HG02571 (cell line): Measurements from ENCODE around the gene CUEDC1.

ENCODE experiments used
- ATAC-seq: cut with Tn5 transposase; IDR thresholded peaks from one replicate; pipeline ENCODE4 v1.9.1; 2021; ENCODE audit warnings: mild to moderate bottlenecking, moderate library complexity; ENCODE audit not compliant: unreplicated experiment

Gene CUEDC1

GRCh38 chr17:57919918-57920317, 35.3 kb downstream of the CUEDC1 start:
- no peak for ATAC-seq

DNA sequence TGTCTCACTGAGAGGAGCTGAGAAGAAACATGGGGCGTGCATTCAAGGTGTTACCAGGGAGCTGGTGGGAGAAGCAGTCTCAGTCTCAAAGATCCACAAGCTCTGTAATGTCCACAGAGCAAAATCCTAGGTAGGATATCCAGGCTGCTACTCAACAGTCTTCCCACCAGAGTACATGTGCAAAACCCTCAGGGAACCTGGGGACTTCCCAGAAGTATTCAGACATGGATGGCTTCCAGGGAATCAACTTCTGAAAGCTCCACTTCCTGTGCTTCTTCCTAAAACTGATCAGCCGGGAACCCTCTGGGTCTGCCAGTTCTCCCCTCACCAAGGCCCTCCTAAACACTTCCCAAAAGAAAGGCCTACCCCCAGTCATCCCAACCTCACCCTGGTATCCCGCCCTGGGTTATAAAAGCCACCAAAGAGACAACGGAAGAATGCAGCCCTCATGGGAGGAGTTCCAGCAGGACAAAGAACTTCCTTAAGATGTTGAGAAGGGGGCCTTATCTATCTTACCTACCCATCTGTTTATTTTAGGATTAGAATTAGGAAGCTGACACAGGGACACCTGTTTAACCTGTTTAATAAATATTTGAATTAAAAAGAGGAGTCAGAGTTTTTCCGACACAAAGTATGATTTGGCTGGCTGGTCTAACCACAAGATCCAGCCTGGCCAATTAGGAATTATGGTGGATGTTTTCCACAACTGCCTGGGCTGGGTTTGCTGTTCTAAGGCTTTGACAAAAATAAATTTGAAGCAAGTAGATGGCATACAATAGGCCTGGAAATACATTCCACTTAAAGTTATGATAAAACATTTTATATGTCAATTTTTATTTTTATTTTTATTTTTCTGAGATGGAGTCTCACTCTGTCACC, 37.0 kb downstream of the CUEDC1 start:
- no peak for ATAC-seq

GRCh38 chr17:57916925-57917858, 38.0 kb downstream of the CUEDC1 start:
- ATAC-seq: no peak

GRCh38 chr17:57915985-57916757, 39.0 kb downstream of the CUEDC1 start:
- ATAC-seq: no peak

DNA sequence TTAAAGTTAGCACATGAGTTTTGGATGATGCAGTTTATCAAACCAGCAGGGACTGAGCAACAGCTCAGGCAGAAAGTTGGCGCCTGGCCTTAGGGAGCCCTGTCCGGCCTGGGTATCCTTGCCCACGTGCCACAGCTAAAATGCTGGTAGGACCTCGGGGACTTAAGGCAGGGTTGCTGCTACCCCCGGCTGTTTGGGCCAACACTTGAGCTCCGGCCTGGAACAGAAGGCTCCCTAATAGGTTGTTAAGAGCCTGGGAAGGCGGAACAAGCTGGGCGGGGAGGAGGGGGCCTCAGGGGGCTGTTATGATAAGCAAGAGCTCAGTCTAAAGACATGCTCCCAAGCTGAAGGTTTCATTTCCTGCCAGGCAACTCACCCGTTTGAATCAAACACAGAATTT, 39.7 kb downstream of the CUEDC1 start:
- ATAC-seq: no peak

DNA sequence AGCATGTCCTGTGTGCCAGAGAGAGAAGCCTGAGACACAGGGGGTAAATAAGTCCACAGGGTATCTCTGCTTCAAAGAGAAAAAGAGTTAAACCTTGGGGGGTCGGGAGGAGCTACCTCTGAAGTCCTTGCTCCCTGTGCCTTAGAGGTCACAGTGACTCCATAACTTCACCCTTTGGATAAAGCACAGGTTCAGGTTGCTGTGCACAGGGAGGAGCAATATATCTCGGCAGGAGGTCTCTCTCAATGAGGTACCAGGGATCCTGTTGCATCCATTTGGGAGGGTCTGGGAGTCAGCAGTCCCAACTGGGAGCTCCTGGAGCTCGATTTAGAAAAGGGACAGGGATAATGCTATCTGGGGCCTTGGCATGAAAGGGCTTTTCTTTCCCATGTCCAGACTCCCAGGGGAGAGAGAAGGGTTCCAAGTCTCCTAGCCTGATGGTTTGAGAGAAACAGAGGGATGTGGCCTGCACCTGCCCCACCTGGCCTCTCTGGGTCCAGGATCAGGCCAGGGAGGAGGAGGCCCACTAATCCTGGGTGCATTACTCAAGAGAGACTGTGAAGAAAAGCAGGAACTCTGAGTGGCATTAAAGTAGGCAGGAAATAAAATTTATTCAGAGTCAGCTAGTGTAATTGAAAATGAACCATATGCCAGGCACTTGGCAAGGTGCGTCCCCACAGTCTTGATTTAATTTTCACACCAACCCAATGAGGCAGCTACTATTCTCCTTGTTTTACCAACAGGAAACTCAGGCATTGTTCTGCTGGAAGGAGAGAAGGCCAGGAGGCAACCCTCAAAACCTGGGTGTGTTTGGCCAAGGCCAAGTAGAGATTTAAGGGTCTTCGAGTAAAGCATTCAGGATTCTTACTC, 40.7 kb downstream of the CUEDC1 start:
- no peak for ATAC-seq

GRCh38 chr17:57913575-57914272, 41.5 kb downstream of the CUEDC1 start:
- ATAC-seq: no peak

DNA sequence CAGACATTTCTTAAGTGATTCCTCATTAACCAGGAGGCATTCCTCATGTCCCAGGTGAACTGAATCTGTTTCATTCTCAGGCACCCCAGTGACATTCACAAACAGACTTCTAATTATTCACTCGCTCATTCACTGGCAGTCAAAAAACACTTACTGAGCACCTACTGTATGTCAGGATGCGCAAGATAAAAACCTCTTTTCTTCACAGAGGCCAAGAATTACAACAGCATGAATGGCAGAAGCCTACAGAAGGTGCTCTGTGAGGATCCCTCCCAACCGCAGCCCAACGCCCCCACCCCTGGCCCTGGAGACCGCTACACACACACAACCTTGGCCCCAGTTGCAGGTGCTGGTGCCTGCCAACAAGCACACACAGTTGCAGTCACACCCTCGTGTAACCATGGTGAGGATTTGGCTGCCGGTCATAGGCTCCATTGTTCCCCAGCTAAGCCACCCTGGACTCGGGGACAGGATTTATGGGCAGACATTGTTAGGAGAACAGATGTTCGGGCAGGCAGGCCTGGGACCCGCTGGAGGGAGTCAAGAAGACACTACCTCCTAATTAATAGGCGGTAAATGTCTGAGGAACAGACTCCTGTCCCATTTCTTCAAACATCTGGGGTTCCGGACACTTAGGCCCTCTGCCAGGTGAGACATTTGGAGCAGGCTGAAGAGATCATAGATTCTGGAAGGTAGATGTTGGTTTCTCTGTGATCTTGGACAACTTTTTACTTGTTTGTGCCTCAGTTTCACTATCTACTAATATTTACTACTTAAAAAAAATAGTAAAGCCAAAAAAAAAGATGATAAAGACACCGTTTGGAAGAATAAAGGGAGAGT, 43.2 kb downstream of the CUEDC1 start:
- ATAC-seq: no peak

DNA sequence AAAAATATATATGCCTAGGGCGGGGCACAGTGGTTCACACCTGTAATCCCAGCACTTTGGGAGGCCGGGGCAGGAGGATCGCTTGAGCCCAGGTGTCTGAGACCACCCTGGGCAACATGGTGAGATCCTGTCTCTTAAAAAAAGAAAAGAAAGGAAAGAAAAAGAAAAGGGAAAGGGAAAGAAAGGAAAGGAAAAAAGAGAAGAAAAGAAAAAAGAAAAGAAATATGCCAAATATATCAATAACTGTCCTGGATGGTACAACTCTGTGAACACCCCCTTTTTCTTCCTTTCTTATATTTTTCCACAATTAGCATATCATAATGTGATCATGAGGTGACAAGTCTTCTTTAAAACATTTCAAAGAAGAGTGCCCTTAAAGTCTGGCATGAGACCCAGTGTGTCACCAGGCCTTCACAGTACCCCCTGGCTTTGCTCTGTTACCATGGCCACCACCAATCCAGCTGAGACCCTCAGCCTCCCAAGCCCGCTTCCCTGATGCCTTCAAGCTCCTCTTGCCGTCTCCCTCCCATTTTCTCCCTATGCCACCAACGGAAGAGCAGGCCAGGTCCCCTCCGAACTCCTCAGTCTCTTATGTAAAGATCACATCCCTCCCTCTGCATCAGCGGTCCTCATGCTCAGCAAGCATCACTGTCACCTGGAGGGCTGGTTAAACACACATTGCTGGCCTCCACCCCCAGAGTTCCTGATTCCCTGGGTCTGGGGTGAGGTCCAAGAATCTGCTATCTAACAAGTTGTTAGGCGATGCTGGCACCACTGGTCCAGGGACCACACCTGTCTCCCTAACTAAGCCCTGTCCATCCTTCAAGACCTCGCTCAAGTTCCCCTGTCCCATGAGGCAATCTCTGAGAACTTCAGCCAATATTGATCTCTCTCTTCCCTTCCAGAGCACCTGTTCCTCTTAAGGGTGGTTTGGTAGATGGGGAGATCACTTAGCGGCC, 44.5 kb downstream of the CUEDC1 start:
- no peak for ATAC-seq

- no peak for ATAC-seq
Observed at GRCh38 chr17:57909551-57909950, 45.7 kb downstream of the CUEDC1 start.

DNA sequence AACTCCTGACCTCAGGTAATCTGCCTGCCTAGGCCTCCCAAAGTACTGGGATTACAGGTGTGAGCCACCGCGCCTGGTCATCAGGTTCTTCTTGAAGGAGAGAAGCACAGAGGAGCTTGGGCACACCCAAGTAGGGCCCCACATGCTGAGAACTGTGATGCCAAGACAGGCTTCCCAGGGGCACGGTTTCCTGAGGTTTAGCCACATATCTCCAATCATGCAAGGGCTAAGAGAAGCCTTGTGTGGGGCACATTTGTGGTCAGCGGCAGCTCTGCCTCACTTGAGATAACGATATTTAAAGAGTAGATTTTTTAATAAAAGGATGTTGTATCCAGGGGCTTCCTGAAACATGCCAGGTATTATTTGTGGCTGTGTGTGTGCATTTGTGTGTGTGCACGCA, 46.9 kb downstream of the CUEDC1 start:
- ATAC-seq: no peak

DNA sequence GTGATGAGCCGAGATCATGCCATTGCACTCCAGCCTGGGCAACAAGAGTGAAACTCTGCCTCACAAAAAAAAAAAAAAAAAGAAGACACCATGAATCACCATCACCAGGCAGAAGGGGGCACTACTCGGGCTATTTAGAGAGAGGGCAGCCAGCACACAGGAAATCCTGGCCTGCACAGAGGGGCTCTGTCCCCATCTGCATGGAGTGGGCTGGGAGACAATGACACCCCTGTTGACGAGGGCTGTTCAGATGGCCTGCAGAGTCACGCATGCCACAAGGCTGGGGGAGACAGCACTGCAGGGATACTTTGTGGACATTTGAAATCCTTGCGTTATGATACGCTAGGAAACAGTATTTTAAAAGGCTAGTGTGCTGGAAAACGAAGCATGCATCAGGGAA, 48.3 kb downstream of the CUEDC1 start:
- no peak for ATAC-seq

GRCh38 chr17:57905875-57906455, 49.2 kb downstream of the CUEDC1 start:
- ATAC-seq: no peak

- ATAC-seq: no peak
Observed at GRCh38 chr17:57903961-57904360, 51.3 kb downstream of the CUEDC1 start.

GRCh38 chr17:57902800-57903759, 52.1 kb downstream of the CUEDC1 start:
- ATAC-seq: peak; percentile 47
